PC-9 (cell line): Measurements from ENCODE around the gene GNA12.

Source experiments
- EZH2 ChIP-seq: fragments of 200-600 bp; sonication (generic); IDR thresholded peaks from 2 replicates; pipeline ENCODE4 v1.8.0; 2017; ENCODE audit warnings: antibody characterized with exemption, low read depth
- TF ChIP-seq, protein P1 (sequence below): fragments of 200-600 bp; sonication (generic); conservative IDR thresholded peaks from 2 replicates; pipeline ENCODE4 v1.6.1; 2017; ENCODE audit warnings: mixed run types, antibody characterized with exemption, mild to moderate bottlenecking, moderate library complexity

GRCh38 chr7:2880051-2880450 lies 35.9 kb upstream of the GNA12 start:
- TF ChIP-seq, protein P1, sequence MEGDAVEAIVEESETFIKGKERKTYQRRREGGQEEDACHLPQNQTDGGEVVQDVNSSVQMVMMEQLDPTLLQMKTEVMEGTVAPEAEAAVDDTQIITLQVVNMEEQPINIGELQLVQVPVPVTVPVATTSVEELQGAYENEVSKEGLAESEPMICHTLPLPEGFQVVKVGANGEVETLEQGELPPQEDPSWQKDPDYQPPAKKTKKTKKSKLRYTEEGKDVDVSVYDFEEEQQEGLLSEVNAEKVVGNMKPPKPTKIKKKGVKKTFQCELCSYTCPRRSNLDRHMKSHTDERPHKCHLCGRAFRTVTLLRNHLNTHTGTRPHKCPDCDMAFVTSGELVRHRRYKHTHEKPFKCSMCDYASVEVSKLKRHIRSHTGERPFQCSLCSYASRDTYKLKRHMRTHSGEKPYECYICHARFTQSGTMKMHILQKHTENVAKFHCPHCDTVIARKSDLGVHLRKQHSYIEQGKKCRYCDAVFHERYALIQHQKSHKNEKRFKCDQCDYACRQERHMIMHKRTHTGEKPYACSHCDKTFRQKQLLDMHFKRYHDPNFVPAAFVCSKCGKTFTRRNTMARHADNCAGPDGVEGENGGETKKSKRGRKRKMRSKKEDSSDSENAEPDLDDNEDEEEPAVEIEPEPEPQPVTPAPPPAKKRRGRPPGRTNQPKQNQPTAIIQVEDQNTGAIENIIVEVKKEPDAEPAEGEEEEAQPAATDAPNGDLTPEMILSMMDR, result no peak
- no peak for TF ChIP-seq EZH2
